Panc1 (cell line): ENCODE results near the gene RNASEH2B. TPM values are rescaled to one million over a fixed set of nuclear protein-coding genes. Genes with fewer than 3 reads are reported as not detected.

ENCODE experiments used
- ATAC-seq: fragments of 200-7000 bp; cut with Tn5 transposase; 2 replicates; pipeline ENCODE4 v1.9.1; 2020; ENCODE audit warnings: mild to moderate bottlenecking, moderate library complexity
- BruUV-seq: library from RNA; stranded (reverse); fragments of 400-500 nt; replicated peaks from 2 replicates; lab custom pipeline; 2021; lab: Mats Ljungman, UMichigan
- CTCF ChIA-PET: fragments of 300-600 bp; sonication (Branson Sonifier 250); formaldehyde crosslinking; loops from one replicate; lab custom pipeline; 2022; ENCODE audit warnings: antibody characterized with exemption; lab: Charles Lee
- POLR2A ChIA-PET: fragments of 300-600 bp; sonication (Branson Sonifier 250); formaldehyde crosslinking; loops from one replicate; lab custom pipeline; 2022; ENCODE audit warnings: antibody characterized with exemption; lab: Charles Lee
- DNase-seq: peaks from one replicate; pipeline ENCODE4 v3.0.0-alpha.2; 2010; ENCODE audit warnings: low read depth, low spot score
- H3K27ac ChIP-seq: 2 replicates; pipeline ENCODE4 v1.5.1; 2011; ENCODE audit warnings: mild to moderate bottlenecking, low read length, inconsistent platforms
- H3K27me3 ChIP-seq: fragments of 200-500 bp; sonication (Bioruptor generic); 2 replicates; pipeline ENCODE4 v1.6.0; 2014; ENCODE audit warnings: low read length, inconsistent platforms; ENCODE audit not compliant: control insufficient read depth, insufficient read depth
- H3K36me3 ChIP-seq: fragments of 200-500 bp; sonication (Bioruptor generic); 2 replicates; pipeline ENCODE4 v1.5.1; 2014; ENCODE audit warnings: inconsistent platforms, mild to moderate bottlenecking, low read length, moderate library complexity; ENCODE audit not compliant: control insufficient read depth, insufficient read depth
- H3K4me1 ChIP-seq: 2 replicates; pipeline ENCODE4 v1.5.1; 2011; ENCODE audit warnings: inconsistent platforms, mild to moderate bottlenecking, low read length, moderate library complexity; ENCODE audit not compliant: control insufficient read depth, insufficient read depth
- H3K4me3 ChIP-seq, 2 experiments: 2 replicates each; pipeline ENCODE4 v1.5.1; 2011 to 2012; ENCODE audit warnings: low read depth in 2 of 2, low read length in 2 of 2, mild to moderate bottlenecking in 2 of 2, inconsistent platforms in 1 of 2, moderate library complexity in 1 of 2
- H3K9me3 ChIP-seq: fragments of 200-500 bp; sonication (Bioruptor generic); 2 replicates; pipeline ENCODE4 v1.5.1; 2014; ENCODE audit warnings: low read depth, mild to moderate bottlenecking, inconsistent platforms, low read length, moderate library complexity; ENCODE audit not compliant: control insufficient read depth, insufficient read depth
- CTCF ChIP-seq: fragments of 450-650 bp; IDR thresholded peaks from 2 replicates; pipeline ENCODE4 v1.5.1; 2017; ENCODE audit warnings: mild to moderate bottlenecking
- POLR2AphosphoS5 ChIP-seq: IDR thresholded peaks from 2 replicates; pipeline ENCODE4 v1.6.1; 2012; ENCODE audit warnings: mild to moderate bottlenecking, low read depth, low read length, moderate library complexity
- REST ChIP-seq, 2 experiments: IDR thresholded peaks; 2 replicates each; pipeline ENCODE4 v1.6.1; 2011 to 2012; ENCODE audit warnings: low read depth in 2 of 2, control low read depth in 1 of 2, low read length in 1 of 2, mild to moderate bottlenecking in 1 of 2, moderate library complexity in 1 of 2; ENCODE audit not compliant: insufficient read depth in 1 of 2
- SIN3A ChIP-seq: IDR thresholded peaks from 2 replicates; pipeline ENCODE4 v1.6.1; 2012; ENCODE audit warnings: low read depth, mild to moderate bottlenecking, low read length, moderate library complexity, borderline replicate concordance; ENCODE audit not compliant: insufficient read depth
- TCF7L2 ChIP-seq: IDR thresholded peaks from 2 replicates; pipeline ENCODE4 v1.6.1; 2011; ENCODE audit warnings: mild to moderate bottlenecking, low read depth, low read length, inconsistent platforms
- in situ Hi-C: cut with HindIII; loops from 2 replicates; pipeline ENCODE4 v1.10.0; 2016; ENCODE audit warnings: low sequenced_read_pairs, low pct_unique_long_range_greater_than_20kb
- intact Hi-C: fragments of 100-400 bp; cut with micrococcal nuclease; formaldehyde crosslinking; loops from one replicate; pipeline ENCODE4 v1.10.0; 2022; ENCODE audit not compliant: unreplicated experiment
- total RNA-seq: library from RNA; stranded (reverse); gene quantifications from one replicate; pipeline ENCODE4 v1.2.1, GENCODE V29; 2021; ENCODE audit not compliant: unreplicated experiment

Gene RNASEH2B
- total RNA-seq, 1 experiment from 2014 or later, result 37.8 TPM

GRCh38 chr13:50871405-50871804, 38.2 kb upstream of the RNASEH2B start:
- POLR2A ChIA-PET, result no interaction called here
- ATAC-seq (no peak), DNase-seq (no peak)
- H3K9me3 ChIP-seq, result no peaks in the 10 kb centered on the region
- H3K27me3 ChIP-seq, result no peaks in the 10 kb centered on the region; the same call in 1 of the 2 replicates
- TF ChIP-seq REST (IDR thresholded peaks at IDR 0.05; ENCODE audit: insufficient read depth in 1 of 2, low read depth in 2 of 2, low read length in 1 of 2), result no peak
- TF ChIP-seq POLR2AphosphoS5, result no peak
- TF ChIP-seq CTCF, result no peak
- no peak for TF ChIP-seq TCF7L2
- no peak for TF ChIP-seq SIN3A
- intact Hi-C loops (no loop called here), in situ Hi-C loops (no loop called here)
- CTCF ChIA-PET, result no interaction called here
- no TSS peak for BruUV-seq
- no peaks in the 10 kb centered on the region for H3K36me3 ChIP-seq
- no peak overlapping the region for H3K27ac ChIP-seq
- H3K4me3 ChIP-seq, result no peak overlapping the region
- 0 out of 2 replicates have a peak, but pooled peaks cover 3% of the 10 kb centered on the region for H3K4me1 ChIP-seq

- Histone ChIP-seq H3K27ac (no peak overlapping the region), H3K9me3 (no peaks in the 10 kb centered on the region), H3K4me3 (no peak overlapping the region), H3K4me1 (no peaks in the 10 kb centered on the region), H3K27me3 (no peaks in the 10 kb centered on the region; the same call in 1 of the 2 replicates), H3K36me3 (no peaks in the 10 kb centered on the region)
- CTCF ChIA-PET, result no interaction called here
- BruUV-seq, result no TSS peak
- TF ChIP-seq REST (IDR thresholded peaks at IDR 0.05; ENCODE audit: insufficient read depth in 1 of 2, low read depth in 2 of 2, low read length in 1 of 2), result no peak
- no peak for TF ChIP-seq SIN3A
- TF ChIP-seq TCF7L2, result no peak
- TF ChIP-seq CTCF, result no peak
- TF ChIP-seq POLR2AphosphoS5, result no peak
- in situ Hi-C loops (no loop called here), intact Hi-C loops (no loop called here)
- no peak for DNase-seq
- ATAC-seq, result no peak
- POLR2A ChIA-PET, result no interaction called here
Measured at GRCh38 chr13:50873467-50873866, 36.1 kb upstream of the RNASEH2B start.
